WERI-Rb-1 (cell line): ENCODE data around the gene CDC42EP1.
"Not testable (repeated sequence)": the region's sequence is repeated elsewhere in the genome, so short reads cannot be mapped to it uniquely, and the experiment has no call there.

ENCODE experiments used
- DNase-seq: peaks from one replicate; pipeline ENCODE4 v3.0.0-alpha.2; 2020
- H3K27ac ChIP-seq: fragments of 250-450 bp; sonication (Bioruptor Pico); 2 replicates; pipeline ENCODE4 v1.5.1; 2020; ENCODE audit warnings: mild to moderate bottlenecking, moderate library complexity
- H3K27me3 ChIP-seq: fragments of 250-450 bp; sonication (Bioruptor Pico); 2 replicates; pipeline ENCODE4 v1.5.1; 2021; ENCODE audit warnings: mild to moderate bottlenecking, low read depth, moderate library complexity; ENCODE audit not compliant: insufficient read depth, severe bottlenecking
- H3K36me3 ChIP-seq: fragments of 250-450 bp; sonication (Bioruptor Pico); 2 replicates; pipeline ENCODE4 v1.5.1; 2020; ENCODE audit warnings: mild to moderate bottlenecking, moderate library complexity
- H3K4me3 ChIP-seq: 2 replicates; pipeline ENCODE4 v1.5.1; 2011; ENCODE audit warnings: low read depth, mild to moderate bottlenecking, control low read depth, low read length
- H3K9me3 ChIP-seq: fragments of 250-450 bp; sonication (Bioruptor Pico); 2 replicates; pipeline ENCODE4 v1.5.1; 2021; ENCODE audit warnings: mild to moderate bottlenecking, moderate library complexity; ENCODE audit not compliant: severe bottlenecking
- CTCF ChIP-seq: IDR thresholded peaks from 2 replicates; pipeline ENCODE4 v1.5.1; 2011; ENCODE audit warnings: low read depth, mild to moderate bottlenecking, control low read depth, inconsistent platforms, low read length

CDC42EP1 gene

DNA sequence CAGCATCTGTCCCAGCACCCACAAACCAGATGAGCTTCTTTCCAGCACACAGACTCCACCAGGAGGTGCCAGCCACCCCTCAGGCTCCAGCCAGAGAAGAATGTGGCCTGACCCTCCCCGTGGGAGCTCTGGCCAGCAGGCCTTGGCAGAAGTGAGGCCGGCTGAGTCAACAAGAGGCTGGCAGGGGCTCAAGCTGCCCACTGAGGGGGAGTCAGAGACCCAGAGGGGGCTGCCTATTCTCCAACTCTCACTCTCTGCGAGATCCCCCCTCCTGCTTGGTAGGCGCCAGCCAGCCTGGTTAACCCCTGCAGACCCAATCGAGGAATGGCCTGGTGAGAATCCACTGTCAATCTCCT, 10.6 kb upstream of the CDC42EP1 start:
- no peaks in the 10 kb centered on the region for H3K9me3 ChIP-seq
- H3K4me3 ChIP-seq = no peak overlapping the region
- no peak for TF ChIP-seq CTCF
- no peak for DNase-seq
- no peaks in the 10 kb centered on the region for H3K36me3 ChIP-seq
- H3K27me3 ChIP-seq = no peaks in the 10 kb centered on the region
- no peak overlapping the region for H3K27ac ChIP-seq

GRCh38 chr22:37550921-37551320, 9.4 kb upstream of the CDC42EP1 start:
- not testable (repeated sequence) for DNase-seq, H3K27ac ChIP-seq, H3K27me3 ChIP-seq, H3K9me3 ChIP-seq, H3K36me3 ChIP-seq, H3K4me3 ChIP-seq

DNA sequence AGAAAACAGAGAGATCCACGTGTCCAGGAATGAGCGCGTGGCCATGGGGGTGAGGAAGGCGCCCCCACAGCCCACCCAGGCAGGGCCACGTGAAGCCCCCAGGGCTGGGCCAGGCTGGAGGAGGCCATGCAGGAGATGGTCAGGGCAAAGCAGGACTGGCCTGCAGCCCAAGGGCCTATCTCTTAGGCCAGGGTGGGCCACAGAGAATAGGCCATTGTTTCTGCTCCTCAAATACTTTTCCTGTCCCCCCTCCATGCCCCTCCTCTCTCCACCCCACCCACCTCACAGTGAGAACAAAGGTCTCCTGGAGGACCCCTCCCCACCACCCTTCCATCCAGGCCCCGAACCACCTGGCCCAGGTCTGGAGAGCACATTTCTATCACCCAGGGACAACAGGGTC, 8.3 kb upstream of the CDC42EP1 start:
- Histone ChIP-seq H3K4me3 (no peak overlapping the region), H3K27me3 (no peaks in the 10 kb centered on the region), H3K9me3 (no peaks in the 10 kb centered on the region), H3K27ac (no peak overlapping the region), H3K36me3 (no peaks in the 10 kb centered on the region)
- TF ChIP-seq CTCF = no peak
- DNase-seq = no peak

- peak; percentile 60 for DNase-seq
- H3K36me3 ChIP-seq = no peaks in the 10 kb centered on the region
- H3K27ac ChIP-seq = no peak overlapping the region
- TF ChIP-seq CTCF = no peak
- no peaks in the 10 kb centered on the region for H3K27me3 ChIP-seq
- H3K9me3 ChIP-seq = no peaks in the 10 kb centered on the region
- no peak overlapping the region for H3K4me3 ChIP-seq
These were observed 7.6 kb upstream of the CDC42EP1 start for GRCh38 chr22:37552524-37553163.

- H3K4me3 ChIP-seq = no peak overlapping the region
- H3K27ac ChIP-seq = no peak overlapping the region
- H3K27me3 ChIP-seq = no peaks in the 10 kb centered on the region
- H3K36me3 ChIP-seq = no peaks in the 10 kb centered on the region
- no peak for TF ChIP-seq CTCF
- DNase-seq = no peak
- H3K9me3 ChIP-seq = no peaks in the 10 kb centered on the region
These were observed 6.6 kb upstream of the CDC42EP1 start for GRCh38 chr22:37553725-37554124.

- no peaks in the 10 kb centered on the region for H3K36me3 ChIP-seq
- no peaks in the 10 kb centered on the region for H3K27me3 ChIP-seq
- H3K27ac ChIP-seq = no peak overlapping the region
- no peak for TF ChIP-seq CTCF
- DNase-seq = no peak
- H3K9me3 ChIP-seq = no peaks in the 10 kb centered on the region
- H3K4me3 ChIP-seq = no peak overlapping the region
These were observed 5.3 kb upstream of the CDC42EP1 start for GRCh38 chr22:37555029-37555428.
